Activated CD8-positive, alpha-beta T cell treated with anti-CD3 and anti-CD28 coated beads, Interleukin-2, amount 10 ng/mL, durations not matched to agents 7 days and 5 days (primary cell): Measurements from ENCODE around the gene TBXAS1. TPM values are rescaled to one million over a fixed set of nuclear protein-coding genes. Genes with fewer than 3 reads are reported as not detected.
A peak's percentile ranks its signal among the peaks of the same experiment; 100 is the strongest.

ENCODE experiments used
- ATAC-seq: fragments of 150-1000 bp; cut with Tn5 transposase; one replicate; pipeline ENCODE4 v1.10.0; 2021; ENCODE audit warnings: moderate library complexity
- CTCF ChIA-PET: fragments of 350-600 bp; sonication (Branson Sonifier 250); formaldehyde crosslinking; loops from one replicate; lab custom pipeline; 2021; ENCODE audit warnings: antibody characterized with exemption; lab: Charles Lee
- POLR2A ChIA-PET: fragments of 350-600 bp; sonication (Branson Sonifier 250); formaldehyde crosslinking; loops from one replicate; lab custom pipeline; 2021; ENCODE audit warnings: antibody characterized with exemption; lab: Charles Lee
- DNase-seq: peaks from one replicate; pipeline ENCODE4 v3.0.0-alpha.2; 2020
- H3K27ac Mint-ChIP-seq: one replicate; pipeline ENCODE4 v1.8.0; 2021; ENCODE audit warnings: mild to moderate bottlenecking, mixed read lengths
- H3K27me3 Mint-ChIP-seq: one replicate; pipeline ENCODE4 v1.8.0; 2021; ENCODE audit warnings: low read depth, mixed read lengths
- H3K36me3 Mint-ChIP-seq: one replicate; pipeline ENCODE4 v1.8.0; 2021; ENCODE audit warnings: low read depth, mixed read lengths
- H3K4me1 Mint-ChIP-seq: one replicate; pipeline ENCODE4 v1.8.0; 2021; ENCODE audit warnings: low read depth, mixed read lengths
- H3K4me3 Mint-ChIP-seq: one replicate; pipeline ENCODE4 v1.8.0; 2021; ENCODE audit warnings: mild to moderate bottlenecking, mixed read lengths
- H3K9me3 Mint-ChIP-seq: one replicate; pipeline ENCODE4 v1.8.0; 2022; ENCODE audit warnings: mixed read lengths; ENCODE audit not compliant: insufficient read depth
- total RNA-seq, 2 experiments: library from RNA; stranded (reverse); gene quantifications; one replicate each; pipeline ENCODE4 v1.2.3, GENCODE V29; 2021

TBXAS1 gene
- total RNA-seq, 2 experiments from 2014 or later = 1.6 to 2.0 TPM

DNA sequence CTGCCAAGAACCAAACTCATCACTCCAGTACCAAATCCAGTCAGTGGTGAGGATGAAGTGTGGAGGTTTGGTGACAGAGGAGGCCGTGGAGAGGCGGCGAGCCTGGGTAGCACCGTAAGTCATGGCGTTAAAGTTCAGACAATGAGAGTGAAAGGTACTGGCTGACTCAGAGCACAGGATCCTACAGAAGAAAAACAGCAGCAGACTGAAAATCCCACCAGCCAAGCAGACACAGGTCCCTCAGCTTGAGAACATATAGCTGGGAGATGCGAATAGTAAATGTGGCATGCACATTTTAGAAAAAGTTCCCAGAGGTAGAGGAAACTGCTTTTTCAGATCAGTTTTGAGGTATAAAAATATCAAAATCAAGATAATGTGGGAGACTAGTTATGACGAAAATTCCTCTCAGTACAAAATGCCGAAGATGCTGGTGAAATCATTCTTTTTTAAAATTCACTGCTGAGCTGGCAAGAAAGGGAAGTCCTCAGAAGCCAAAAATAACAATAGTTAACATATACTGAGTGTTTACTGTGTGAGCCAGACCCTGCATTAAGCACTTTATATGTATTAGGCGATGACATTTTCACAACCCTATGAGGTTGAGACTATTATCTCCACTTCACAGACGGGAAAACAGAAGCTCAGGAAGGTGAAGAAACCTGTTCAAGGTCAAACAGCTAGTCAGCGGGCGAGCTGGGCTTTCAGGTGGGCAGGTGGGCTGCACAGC is 212.8 kb downstream of the TBXAS1 start:
- CTCF ChIA-PET = no interaction called here
- no peak for DNase-seq
- peaks cover 26% of the 10 kb centered on the region for H3K4me1 Mint-ChIP-seq
- no peaks in the 10 kb centered on the region for H3K27me3 Mint-ChIP-seq
- peaks cover 77% of the 10 kb centered on the region for H3K36me3 Mint-ChIP-seq
- no peaks in the 10 kb centered on the region for H3K9me3 Mint-ChIP-seq
- no peak overlapping the region for H3K4me3 Mint-ChIP-seq
- POLR2A ChIA-PET = no interaction called here
- ATAC-seq = no peak
- H3K27ac Mint-ChIP-seq = no peak overlapping the region

DNA sequence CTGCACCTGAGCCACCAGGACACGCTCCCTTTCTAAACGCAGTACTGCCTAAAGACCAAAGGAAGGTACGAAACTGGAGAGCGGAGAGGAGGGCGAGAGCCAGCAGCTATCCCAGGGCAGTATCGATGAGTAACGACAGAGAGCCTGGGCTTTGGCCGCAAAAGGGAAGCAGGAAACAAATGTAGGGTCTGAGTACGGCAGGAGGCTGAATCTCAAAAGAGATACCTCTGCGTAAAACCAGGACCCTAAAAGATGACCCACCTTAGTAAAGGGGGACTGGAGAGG is 213.3 kb downstream of the TBXAS1 start:
- H3K9me3 Mint-ChIP-seq = no peaks in the 10 kb centered on the region
- H3K27me3 Mint-ChIP-seq = no peaks in the 10 kb centered on the region
- ChIA-PET CTCF (no interaction called here), POLR2A (no interaction called here)
- peaks cover 77% of the 10 kb centered on the region for H3K36me3 Mint-ChIP-seq
- ATAC-seq (no peak), DNase-seq (no peak)
- no peak overlapping the region for H3K4me3 Mint-ChIP-seq
- H3K27ac Mint-ChIP-seq = no peak overlapping the region
- peaks cover 22% of the 10 kb centered on the region for H3K4me1 Mint-ChIP-seq

DNA sequence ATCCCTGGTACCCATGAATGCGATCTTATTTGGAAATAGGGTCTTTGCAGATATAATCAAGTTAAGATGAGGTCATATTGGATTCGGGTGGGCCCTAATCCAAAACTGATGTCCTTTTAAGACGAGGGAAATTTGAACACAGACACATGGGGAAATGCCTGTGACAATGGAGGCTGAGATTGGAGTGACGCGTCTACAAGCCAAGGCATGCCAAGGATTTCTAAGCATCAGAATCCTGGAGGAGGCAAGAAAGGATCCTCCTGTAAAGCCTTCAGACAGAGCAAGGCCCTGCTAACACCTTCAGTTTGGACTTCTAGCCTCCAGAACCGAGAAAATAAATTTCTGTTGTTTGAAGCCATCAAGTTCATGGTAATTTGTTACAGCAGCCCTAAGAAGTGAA is 215.2 kb downstream of the TBXAS1 start:
- no peak for ATAC-seq
- Mint-ChIP-seq H3K27ac (no peak overlapping the region), H3K4me1 (peaks cover 12% of the 10 kb centered on the region), H3K27me3 (no peaks in the 10 kb centered on the region), H3K4me3 (no peak overlapping the region), H3K9me3 (no peaks in the 10 kb centered on the region), H3K36me3 (peaks cover 70% of the 10 kb centered on the region)
- no peak for DNase-seq
- ChIA-PET POLR2A (no interaction called here), CTCF (no interaction called here)

DNA sequence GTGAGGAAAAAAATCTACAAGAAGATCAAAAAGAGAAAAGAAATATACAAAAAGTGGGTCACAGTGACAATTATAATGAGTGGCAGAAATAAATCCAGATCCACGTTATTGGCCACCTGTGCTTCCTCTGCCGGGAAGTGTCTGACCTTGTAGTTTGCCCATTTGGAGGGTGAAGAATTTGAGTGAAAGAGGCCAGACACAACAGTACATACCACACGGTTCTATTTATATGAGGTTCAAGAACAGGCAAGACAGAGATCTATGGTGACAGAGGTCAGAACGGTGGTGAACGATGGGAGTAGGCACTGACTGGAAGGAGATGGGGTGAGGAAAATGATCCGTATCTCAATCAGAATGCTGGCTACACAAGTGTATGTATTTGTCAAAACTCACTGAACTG is 216.6 kb downstream of the TBXAS1 start:
- Mint-ChIP-seq H3K27ac (no peak overlapping the region), H3K9me3 (no peaks in the 10 kb centered on the region), H3K27me3 (no peaks in the 10 kb centered on the region), H3K36me3 (peaks cover 67% of the 10 kb centered on the region), H3K4me3 (no peak overlapping the region), H3K4me1 (peaks cover 4% of the 10 kb centered on the region)
- CTCF ChIA-PET = no interaction called here
- no peak for ATAC-seq
- POLR2A ChIA-PET = no interaction called here
- no peak for DNase-seq

DNA sequence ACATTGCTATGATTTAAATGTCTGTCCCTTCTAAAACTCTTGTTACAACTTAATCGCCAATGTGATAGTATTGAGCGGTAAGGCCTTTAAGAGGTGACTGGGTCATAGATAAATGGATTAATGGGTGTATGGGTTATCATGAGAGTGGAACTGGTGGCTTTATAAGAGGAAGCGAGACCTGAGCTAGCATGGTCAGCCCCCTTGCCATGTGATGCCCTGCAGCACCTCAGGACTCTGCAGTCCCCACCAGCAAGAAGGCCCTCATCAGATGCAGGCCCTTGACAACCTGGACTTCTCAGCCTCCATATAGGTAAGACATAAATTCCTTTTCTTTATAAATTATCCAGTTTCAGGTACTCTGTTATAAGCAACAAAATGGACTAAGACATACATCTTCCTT is 218.1 kb downstream of the TBXAS1 start:
- Mint-ChIP-seq H3K27me3 (no peaks in the 10 kb centered on the region), H3K4me1 (peaks cover 3% of the 10 kb centered on the region), H3K4me3 (no peak overlapping the region), H3K9me3 (no peaks in the 10 kb centered on the region), H3K36me3 (peaks cover 63% of the 10 kb centered on the region), H3K27ac (no peak overlapping the region)
- ChIA-PET CTCF (no interaction called here), POLR2A (no interaction called here)
- no peak for ATAC-seq
- no peak for DNase-seq

DNA sequence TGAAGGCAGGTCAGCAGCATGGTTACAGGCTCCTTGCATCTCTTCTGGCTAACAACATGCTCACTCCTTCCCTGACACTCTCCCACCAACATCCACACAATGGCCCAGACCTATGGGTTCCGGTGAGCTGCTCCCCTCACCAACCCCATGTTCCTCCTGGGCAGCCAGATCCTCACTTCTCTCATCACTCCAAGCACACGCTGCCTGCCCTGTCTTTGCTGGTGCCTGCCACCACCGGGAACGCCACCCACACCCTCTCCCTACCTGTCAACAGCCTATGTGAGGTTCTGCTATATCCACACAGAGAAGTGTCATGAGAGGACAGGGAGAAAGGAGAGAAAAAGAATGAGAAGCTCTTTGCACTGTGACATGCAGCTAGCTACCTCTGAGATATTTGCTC is 219.1 kb downstream of the TBXAS1 start:
- CTCF ChIA-PET = no interaction called here
- Mint-ChIP-seq H3K27me3 (no peaks in the 10 kb centered on the region), H3K4me1 (peaks cover 3% of the 10 kb centered on the region), H3K4me3 (no peak overlapping the region), H3K9me3 (no peaks in the 10 kb centered on the region), H3K27ac (no peak overlapping the region), H3K36me3 (peaks cover 67% of the 10 kb centered on the region)
- DNase-seq (no peak), ATAC-seq (no peak)
- POLR2A ChIA-PET = interaction anchor here (1.2 kb wide), 1 partner anchor 9 kb away, joined by 3 read pairs; no protein-coding TSS in a partner anchor

DNA sequence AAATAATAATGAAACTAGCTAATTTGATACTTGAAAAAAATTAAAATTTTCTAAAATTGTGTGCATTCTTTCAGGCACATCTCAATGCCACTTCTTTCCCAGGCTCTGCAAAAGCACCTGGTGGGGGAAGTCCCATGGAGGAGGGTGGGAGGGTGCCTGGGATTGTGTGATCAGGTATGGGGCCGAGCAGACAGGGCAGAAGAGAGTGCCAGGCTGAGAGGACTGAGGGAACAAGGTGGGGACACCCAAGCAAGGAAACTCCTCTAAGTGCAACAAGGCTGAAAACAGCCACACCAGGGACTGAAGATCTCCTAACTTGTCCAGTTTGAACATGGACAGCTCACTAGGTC is 219.9 kb downstream of the TBXAS1 start:
- no peak for ATAC-seq
- POLR2A ChIA-PET = interaction anchor here (1.2 kb wide), 1 partner anchor 8 kb away, joined by 3 read pairs; no protein-coding TSS in a partner anchor
- CTCF ChIA-PET = interaction anchor here (0.9 kb wide), 1 partner anchor 403 kb away, joined by 3 read pairs; no protein-coding TSS in a partner anchor
- Mint-ChIP-seq H3K27me3 (no peaks in the 10 kb centered on the region), H3K27ac (no peak overlapping the region), H3K4me3 (no peak overlapping the region), H3K9me3 (no peaks in the 10 kb centered on the region), H3K36me3 (peaks cover 70% of the 10 kb centered on the region), H3K4me1 (peaks cover 8% of the 10 kb centered on the region)
- DNase-seq = no peak

DNA sequence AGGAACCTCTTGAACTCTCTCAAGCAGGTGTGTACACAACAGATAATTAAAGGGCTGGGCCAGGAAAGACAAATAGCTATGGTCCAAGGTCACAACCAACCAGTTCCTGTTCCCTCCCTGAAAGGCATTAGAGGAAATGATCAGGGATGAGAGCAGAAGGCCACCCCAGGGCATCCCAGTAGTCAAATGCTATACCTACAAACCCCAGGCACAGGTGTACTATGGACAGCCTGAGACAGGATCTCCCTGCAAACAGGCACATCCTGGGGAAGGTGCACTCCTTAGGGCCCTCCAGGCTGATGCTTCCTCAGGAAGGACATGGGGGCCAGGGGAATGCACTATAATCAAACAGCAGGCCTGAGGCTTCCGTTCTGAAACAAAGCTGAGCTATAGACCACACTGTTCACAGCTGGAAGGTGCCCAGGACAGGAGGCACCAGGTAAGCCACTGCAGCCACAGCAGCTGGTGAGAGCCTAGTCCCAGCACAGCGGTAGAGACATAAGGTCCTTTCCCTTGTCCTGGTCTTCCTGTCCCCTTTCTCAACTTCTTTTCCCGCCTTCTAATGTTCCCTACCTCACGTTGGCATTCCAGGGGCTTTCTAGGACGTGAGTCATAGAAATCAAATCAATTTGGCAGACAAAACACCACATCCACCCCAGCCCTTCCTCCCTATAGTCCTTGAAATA is 220.4 kb downstream of the TBXAS1 start:
- ATAC-seq (no peak), DNase-seq (no peak)
- H3K36me3 Mint-ChIP-seq = peaks cover 72% of the 10 kb centered on the region
- POLR2A ChIA-PET = no interaction called here
- peaks cover 13% of the 10 kb centered on the region for H3K4me1 Mint-ChIP-seq
- H3K9me3 Mint-ChIP-seq = no peaks in the 10 kb centered on the region
- CTCF ChIA-PET = interaction anchor here (0.9 kb wide), 1 partner anchor 404 kb away, joined by 3 read pairs; no protein-coding TSS in a partner anchor
- H3K4me3 Mint-ChIP-seq = no peak overlapping the region
- no peak overlapping the region for H3K27ac Mint-ChIP-seq
- no peaks in the 10 kb centered on the region for H3K27me3 Mint-ChIP-seq

DNA sequence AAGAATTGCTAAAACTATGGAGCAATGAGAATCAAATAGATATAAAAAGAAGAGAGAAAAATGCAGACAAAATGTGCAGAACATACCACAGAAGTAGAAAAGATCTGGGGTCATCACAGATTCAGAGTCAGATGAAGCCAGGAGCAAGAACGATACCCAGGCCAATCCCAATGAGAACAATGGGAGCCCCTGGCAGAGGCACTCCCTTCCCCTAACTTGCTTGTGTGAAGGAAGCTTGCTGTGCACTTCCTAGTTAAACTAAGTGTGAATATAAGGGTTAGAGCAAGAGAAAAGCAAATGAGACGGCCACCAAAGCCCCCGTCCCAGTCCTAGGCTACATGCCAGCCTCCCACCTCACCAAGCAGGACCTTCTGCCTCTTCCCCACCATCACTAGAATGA is 221.0 kb downstream of the TBXAS1 start:
- ChIA-PET CTCF (no interaction called here), POLR2A (no interaction called here)
- ATAC-seq = no peak
- H3K4me1 Mint-ChIP-seq = peaks cover 19% of the 10 kb centered on the region
- no peaks in the 10 kb centered on the region for H3K9me3 Mint-ChIP-seq
- H3K27ac Mint-ChIP-seq = no peak overlapping the region
- peaks cover 75% of the 10 kb centered on the region for H3K36me3 Mint-ChIP-seq
- no peak overlapping the region for H3K4me3 Mint-ChIP-seq
- DNase-seq = no peak
- no peaks in the 10 kb centered on the region for H3K27me3 Mint-ChIP-seq

DNA sequence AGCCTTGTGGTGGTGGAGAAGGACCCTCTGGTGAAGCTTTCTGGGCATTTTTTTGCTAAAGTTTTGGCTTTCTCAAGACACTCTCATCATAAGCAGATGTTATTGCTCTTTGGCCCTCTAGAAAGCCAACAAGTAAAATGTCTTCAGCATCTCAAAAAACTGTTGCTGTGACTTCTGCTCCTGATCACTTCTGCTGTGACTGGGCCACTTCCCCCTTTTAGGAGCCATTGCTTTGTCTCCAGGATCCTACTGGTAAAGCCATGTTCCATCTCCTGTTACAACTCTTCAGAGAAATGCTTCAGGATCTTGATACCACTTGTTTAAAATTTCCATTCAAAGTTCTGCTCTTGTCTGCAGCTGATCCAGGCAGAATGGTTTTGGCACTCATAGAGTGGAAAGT is 222.8 kb downstream of the TBXAS1 start:
- ChIA-PET POLR2A (interaction anchor here (1.2 kb wide), 1 partner anchor 8 kb away, joined by 3 read pairs; no protein-coding TSS in a partner anchor), CTCF (no interaction called here)
- Mint-ChIP-seq H3K9me3 (no peaks in the 10 kb centered on the region), H3K27ac (no peak overlapping the region), H3K4me3 (no peak overlapping the region), H3K36me3 (peaks cover 78% of the 10 kb centered on the region), H3K4me1 (peaks cover 33% of the 10 kb centered on the region), H3K27me3 (no peaks in the 10 kb centered on the region)
- no peak for DNase-seq
- ATAC-seq = no peak

DNA sequence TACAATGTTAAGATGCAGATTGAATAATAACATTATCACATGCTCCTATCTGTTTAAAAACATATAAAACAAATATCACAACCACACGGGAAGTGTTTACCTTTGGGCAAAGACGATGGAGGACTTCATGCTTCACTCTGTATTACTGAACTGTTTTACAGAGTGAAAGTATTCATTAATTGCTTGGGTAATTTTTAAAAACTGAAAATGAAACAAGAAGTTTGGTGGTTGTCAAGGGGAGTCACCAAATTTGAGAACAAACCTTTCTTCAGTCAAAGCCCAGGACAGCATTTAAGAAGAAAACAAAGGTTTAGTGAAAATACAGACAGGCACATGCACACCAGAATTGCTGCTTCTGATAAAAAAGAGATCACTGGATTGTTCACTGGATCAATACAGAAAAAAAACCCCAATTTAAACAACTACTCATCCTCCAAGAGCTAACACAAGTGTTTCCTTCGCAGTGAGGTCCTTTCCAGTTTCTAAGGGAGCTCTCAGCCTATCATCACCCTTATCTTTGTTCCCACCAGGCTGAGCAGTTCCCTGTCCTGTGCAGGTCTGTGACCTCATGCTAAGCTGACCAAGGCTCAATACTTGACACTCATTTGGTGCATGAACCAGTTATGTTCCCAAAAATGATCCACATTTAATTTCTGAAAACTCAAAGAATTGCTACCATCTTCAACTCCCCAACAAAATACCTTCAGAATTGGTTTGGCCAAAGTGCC is 224.9 kb downstream of the TBXAS1 start:
- no peaks in the 10 kb centered on the region for H3K27me3 Mint-ChIP-seq
- H3K36me3 Mint-ChIP-seq = peaks cover 74% of the 10 kb centered on the region
- ATAC-seq = no peak
- POLR2A ChIA-PET = interaction anchor here (2.1 kb wide), 1 partner anchor 9 kb away, joined by 7 read pairs; the partner anchor contains the start of gene PARP12
- peaks cover 53% of the 10 kb centered on the region for H3K4me1 Mint-ChIP-seq
- H3K9me3 Mint-ChIP-seq = no peaks in the 10 kb centered on the region
- DNase-seq = no peak
- H3K4me3 Mint-ChIP-seq = no peak overlapping the region
- H3K27ac Mint-ChIP-seq = peak overlapping the region; percentile 75
- CTCF ChIA-PET = interaction anchor here (0.7 to 0.8 kb wide), 2 partner anchors 251 to 435 kb away, joined by 3 read pairs; no protein-coding TSS in a partner anchor

DNA sequence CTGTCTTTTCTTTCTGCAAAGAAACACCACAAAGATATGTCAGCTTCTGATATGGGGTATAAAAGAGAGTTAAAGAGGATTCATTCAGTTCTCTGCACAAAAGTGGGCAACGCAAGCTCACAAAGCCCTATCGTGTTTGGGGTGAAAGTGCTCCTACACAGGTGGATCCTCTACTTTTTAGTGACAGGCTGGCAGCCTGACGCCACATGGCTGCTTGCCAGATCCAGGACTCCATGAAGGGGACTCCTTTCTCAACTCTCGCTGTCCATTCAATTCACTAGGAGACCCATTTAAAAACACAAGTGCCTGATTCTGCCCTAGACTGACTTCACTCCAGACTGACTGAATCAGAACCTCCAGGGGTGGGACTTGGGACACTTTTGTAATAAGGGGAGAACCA is 225.7 kb downstream of the TBXAS1 start:
- ATAC-seq (no peak), DNase-seq (no peak)
- peaks cover 60% of the 10 kb centered on the region for H3K4me1 Mint-ChIP-seq
- H3K36me3 Mint-ChIP-seq = peaks cover 71% of the 10 kb centered on the region
- H3K27me3 Mint-ChIP-seq = no peaks in the 10 kb centered on the region
- CTCF ChIA-PET = interaction anchor here (0.7 to 0.8 kb wide), 2 partner anchors 250 to 436 kb away, joined by 3 read pairs; no protein-coding TSS in a partner anchor
- H3K9me3 Mint-ChIP-seq = no peaks in the 10 kb centered on the region
- POLR2A ChIA-PET = interaction anchor here (0.7 to 2.1 kb wide), 3 partner anchors 8 to 16 kb away, joined by 3 to 7 read pairs (median 3); partner anchors contain the start of gene PARP12
- no peak overlapping the region for H3K27ac Mint-ChIP-seq
- H3K4me3 Mint-ChIP-seq = no peak overlapping the region
